Measurements from ENCODE around the gene BCAS3. TPM values are rescaled to one million over a fixed set of nuclear protein-coding genes. Genes with fewer than 3 reads are reported as not detected.
"Not testable (repeated sequence)": the region's sequence is repeated elsewhere in the genome, so short reads cannot be mapped to it uniquely, and the experiment has no call there.

The BCAS3 gene
- total and polyA plus RNA-seq, 9 donors = 9.4 to 37.0 (median 21.6) TPM

GRCh38 chr17:60970741-60971140 lies 293.1 kb downstream of the BCAS3 start:
- TF ChIP-seq CTCF (IDR thresholded peaks at IDR 0.05) (no peak), POLR2A (IDR thresholded peaks at IDR 0.05) (no peak), EP300 (IDR thresholded peaks at IDR 0.05) (no peak)
- H3K4me3 ChIP-seq = no peak overlapping the region
- no peaks in the 10 kb centered on the region for H3K36me3 ChIP-seq
- no peaks in the 10 kb centered on the region for H3K9me3 ChIP-seq
- DNase-seq = no peak
- no peaks in the 10 kb centered on the region for H3K4me1 ChIP-seq (ENCODE audit: insufficient read depth)
- intact Hi-C loops (cut with DNase I) = no loop called here
- no peak overlapping the region for H3K27ac ChIP-seq
- H3K27me3 ChIP-seq = no peaks in the 10 kb centered on the region

- intact Hi-C loops (cut with DNase I) = no loop called here
- peak in 2 of 5 donors; percentile 19 to 30 for DNase-seq
- Histone ChIP-seq H3K4me3 (no peak overlapping the region), H3K27me3 (no peaks in the 10 kb centered on the region), H3K36me3 (no peaks in the 10 kb centered on the region), H3K27ac (no peak overlapping the region), H3K9me3 (no peaks in the 10 kb centered on the region), H3K4me1 (ENCODE audit: insufficient read depth) (no peaks in the 10 kb centered on the region)
- 61 to 64% (median 62%) methylated on average over 6 of the region's 6 CpGs for WGBS, 3 donors
- TF ChIP-seq CTCF (IDR thresholded peaks at IDR 0.05) = peak in 1 of 3 donors; percentile 21
- TF ChIP-seq EP300 (IDR thresholded peaks at IDR 0.05) = no peak
- TF ChIP-seq POLR2A (IDR thresholded peaks at IDR 0.05) = no peak
These were observed 294.1 kb downstream of the BCAS3 start for GRCh38 chr17:60971515-60972369.

GRCh38 chr17:60976861-60977260 lies 299.2 kb downstream of the BCAS3 start:
- H3K9me3 ChIP-seq; H3K4me1 ChIP-seq (ENCODE audit: insufficient read depth); DNase-seq; intact Hi-C loops (cut with DNase I); H3K36me3 ChIP-seq; H3K27ac ChIP-seq; H3K27me3 ChIP-seq; H3K4me3 ChIP-seq: not testable (repeated sequence)
- WGBS, 3 donors = 97 to 98% (median 97%) methylated on average over 19 to 23 of the region's 23 CpGs

GRCh38 chr17:60989379-60989778 lies 311.7 kb downstream of the BCAS3 start:
- no peak for TF ChIP-seq POLR2A (IDR thresholded peaks at IDR 0.05)
- TF ChIP-seq EP300 (IDR thresholded peaks at IDR 0.05) = no peak
- no peak for TF ChIP-seq CTCF (IDR thresholded peaks at IDR 0.05)
- H3K4me1 ChIP-seq (ENCODE audit: insufficient read depth) = no peaks in the 10 kb centered on the region
- H3K27ac ChIP-seq = no peak overlapping the region
- intact Hi-C loops (cut with DNase I) = no loop called here
- no peaks in the 10 kb centered on the region for H3K27me3 ChIP-seq
- H3K4me3 ChIP-seq = no peak overlapping the region
- H3K9me3 ChIP-seq = no peaks in the 10 kb centered on the region
- no peaks in the 10 kb centered on the region for H3K36me3 ChIP-seq
- DNase-seq = no peak

- no peaks in the 10 kb centered on the region for H3K9me3 ChIP-seq
- no peak overlapping the region for H3K4me3 ChIP-seq
- H3K27me3 ChIP-seq = no peaks in the 10 kb centered on the region
- H3K27ac ChIP-seq = no peak overlapping the region
- no peaks in the 10 kb centered on the region for H3K4me1 ChIP-seq (ENCODE audit: insufficient read depth)
- no peaks in the 10 kb centered on the region for H3K36me3 ChIP-seq
- 93 to 95% (median 94%) methylated on average over 9 of the region's 9 CpGs for WGBS, 3 donors
- intact Hi-C loops (cut with DNase I) = no loop called here
- DNase-seq = no peak
- no peak for TF ChIP-seq EP300 (IDR thresholded peaks at IDR 0.05)
These were observed 312.2 kb downstream of the BCAS3 start for GRCh38 chr17:60989846-60990245.

Measured in ovary (tissue), 9 donors.